Measurements from ENCODE around the gene GFOD2. TPM values are rescaled to one million over a fixed set of nuclear protein-coding genes. Genes with fewer than 3 reads are reported as not detected.
A peak's percentile ranks its signal among the peaks of the same experiment; 100 is the strongest.

Gene GFOD2
- total and polyA plus RNA-seq, 12 donors = 6.0 to 10.9 (median 8.2) TPM

GRCh38 chr16:67657017-67657608 is 62.0 kb downstream of the GFOD2 start:
- ATAC-seq (no peak), DNase-seq (no peak)
- intact Hi-C loops (cut with DNase I) = loop anchor here in 1 of 10 donors (10.0 kb wide), 1 partner anchor 92 kb away; the partner anchor contains the start of gene CTCF
- no peak overlapping the region for H3K4me3 ChIP-seq
- H3K27me3 ChIP-seq = peaks cover 0 to 41% (median 31%) of the 10 kb centered on the region in 7 donors
- WGBS, 2 donors = 95% methylated on average over 16 of the region's 16 CpGs
- peaks cover 0 to 17% (median 0%) of the 10 kb centered on the region in 9 donors for H3K36me3 ChIP-seq
- H3K27ac ChIP-seq = no peak overlapping the region
- no peaks in the 10 kb centered on the region for H3K9me3 ChIP-seq
- TF ChIP-seq, protein P1, sequence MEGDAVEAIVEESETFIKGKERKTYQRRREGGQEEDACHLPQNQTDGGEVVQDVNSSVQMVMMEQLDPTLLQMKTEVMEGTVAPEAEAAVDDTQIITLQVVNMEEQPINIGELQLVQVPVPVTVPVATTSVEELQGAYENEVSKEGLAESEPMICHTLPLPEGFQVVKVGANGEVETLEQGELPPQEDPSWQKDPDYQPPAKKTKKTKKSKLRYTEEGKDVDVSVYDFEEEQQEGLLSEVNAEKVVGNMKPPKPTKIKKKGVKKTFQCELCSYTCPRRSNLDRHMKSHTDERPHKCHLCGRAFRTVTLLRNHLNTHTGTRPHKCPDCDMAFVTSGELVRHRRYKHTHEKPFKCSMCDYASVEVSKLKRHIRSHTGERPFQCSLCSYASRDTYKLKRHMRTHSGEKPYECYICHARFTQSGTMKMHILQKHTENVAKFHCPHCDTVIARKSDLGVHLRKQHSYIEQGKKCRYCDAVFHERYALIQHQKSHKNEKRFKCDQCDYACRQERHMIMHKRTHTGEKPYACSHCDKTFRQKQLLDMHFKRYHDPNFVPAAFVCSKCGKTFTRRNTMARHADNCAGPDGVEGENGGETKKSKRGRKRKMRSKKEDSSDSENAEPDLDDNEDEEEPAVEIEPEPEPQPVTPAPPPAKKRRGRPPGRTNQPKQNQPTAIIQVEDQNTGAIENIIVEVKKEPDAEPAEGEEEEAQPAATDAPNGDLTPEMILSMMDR (IDR thresholded peaks at IDR 0.05) = no peak
- peaks cover 14 to 35% (median 27%) of the 10 kb centered on the region in 9 donors for H3K4me1 ChIP-seq

GRCh38 chr16:67656344-67657016 is 62.6 kb downstream of the GFOD2 start:
- 86 to 91% methylated on average over 9 of the region's 9 CpGs for WGBS, 2 donors
- ATAC-seq (no peak), DNase-seq (no peak)
- intact Hi-C loops (cut with DNase I) = loop anchor here in 1 of 10 donors (10.0 kb wide), 1 partner anchor 92 kb away; the partner anchor contains the start of gene CTCF
- TF ChIP-seq, protein P1 (IDR thresholded peaks at IDR 0.05) = no peak
- peaks cover 0 to 47% (median 37%) of the 10 kb centered on the region in 7 donors for H3K27me3 ChIP-seq
- no peaks in the 10 kb centered on the region for H3K9me3 ChIP-seq
- H3K27ac ChIP-seq = no peak overlapping the region
- peaks cover 0 to 17% (median 0%) of the 10 kb centered on the region in 9 donors for H3K36me3 ChIP-seq
- H3K4me3 ChIP-seq = no peak overlapping the region
- peaks cover 13 to 32% (median 25%) of the 10 kb centered on the region in 9 donors for H3K4me1 ChIP-seq

- DNase-seq (no peak), ATAC-seq (no peak)
- intact Hi-C loops (cut with DNase I) = loop anchor here in 1 of 10 donors (10.0 kb wide), 1 partner anchor 91 kb away; the partner anchor contains the start of gene CTCF
- Histone ChIP-seq H3K27ac (no peak overlapping the region), H3K27me3 (peaks cover 0 to 58% (median 48%) of the 10 kb centered on the region in 7 donors), H3K9me3 (no peaks in the 10 kb centered on the region), H3K4me3 (no peak overlapping the region), H3K4me1 (peaks cover 8 to 25% (median 19%) of the 10 kb centered on the region in 9 donors), H3K36me3 (peaks cover 0 to 17% (median 0%) of the 10 kb centered on the region in 9 donors)
- TF ChIP-seq, protein P1 (IDR thresholded peaks at IDR 0.05) = no peak
- 73 to 74% methylated on average over 4 of the region's 4 CpGs for WGBS, 2 donors
Measured at GRCh38 chr16:67655363-67655762, 63.8 kb downstream of the GFOD2 start.

- TF ChIP-seq, protein P1 (IDR thresholded peaks at IDR 0.05) = no peak
- intact Hi-C loops (cut with DNase I) = loop anchor here in 2 of 10 donors (5.0 to 10.0 kb wide), 2 partner anchors 90 to 92 kb away; partner anchors contain the start of gene CTCF (in 2 of the 2)
Measured at GRCh38 chr16:67654403-67654911, 64.7 kb downstream of the GFOD2 start.

More at GRCh38 chr16:67654403-67654911, 64.7 kb downstream of the GFOD2 start:
- no peak for ATAC-seq
- Histone ChIP-seq H3K4me3 (no peak overlapping the region), H3K36me3 (peaks cover 0 to 17% (median 0%) of the 10 kb centered on the region in 9 donors), H3K4me1 (peaks cover 8 to 31% (median 16%) of the 10 kb centered on the region in 9 donors), H3K27me3 (peaks cover 0 to 67% (median 57%) of the 10 kb centered on the region in 7 donors), H3K9me3 (no peaks in the 10 kb centered on the region), H3K27ac (no peak overlapping the region)
- 40 to 49% methylated on average over 30 of the region's 30 CpGs for WGBS, 2 donors
- DNase-seq = peak in 1 of 2 donors; percentile 10

Data from heart right ventricle (tissue), 16 donors.